Retinal pigment epithelial cell (primary cell): ENCODE results near the gene ZNF503.

Experiments
- DNase-seq: peaks from one replicate; pipeline ENCODE4 v3.0.0-alpha.2; 2010; ENCODE audit warnings: low read depth
- H3K4me3 ChIP-seq: 2 replicates; pipeline ENCODE4 v1.5.1; 2011; ENCODE audit warnings: mild to moderate bottlenecking, low read length, control low read depth, moderate library complexity
- CTCF ChIP-seq: conservative IDR thresholded peaks from 2 replicates; pipeline ENCODE4 v1.5.1; 2011; ENCODE audit warnings: low read depth, low read length, control low read depth, inconsistent platforms

The ZNF503 gene

DNA sequence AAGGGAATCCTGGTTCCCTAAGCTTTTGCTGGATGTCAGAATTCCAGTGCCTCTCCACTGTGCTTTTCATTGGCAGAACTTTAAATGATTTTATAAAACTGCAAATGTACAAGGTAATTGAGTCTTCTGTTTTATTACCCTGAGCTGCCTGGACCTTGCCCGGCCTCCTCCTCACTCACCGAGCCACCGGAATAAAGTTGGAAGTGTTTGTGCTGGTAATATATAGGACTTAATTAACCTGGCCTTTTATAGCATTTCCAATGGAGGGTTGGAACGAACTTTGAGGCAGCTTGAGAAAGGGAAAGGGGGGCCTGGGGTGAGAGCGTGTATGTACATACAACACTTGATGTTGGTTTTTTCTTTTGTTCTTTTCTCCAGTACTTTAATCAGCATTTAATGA is 43.4 kb downstream of the ZNF503 start:
- TF ChIP-seq CTCF = no peak
- no peak for DNase-seq
- no peak overlapping the region for H3K4me3 ChIP-seq

DNA sequence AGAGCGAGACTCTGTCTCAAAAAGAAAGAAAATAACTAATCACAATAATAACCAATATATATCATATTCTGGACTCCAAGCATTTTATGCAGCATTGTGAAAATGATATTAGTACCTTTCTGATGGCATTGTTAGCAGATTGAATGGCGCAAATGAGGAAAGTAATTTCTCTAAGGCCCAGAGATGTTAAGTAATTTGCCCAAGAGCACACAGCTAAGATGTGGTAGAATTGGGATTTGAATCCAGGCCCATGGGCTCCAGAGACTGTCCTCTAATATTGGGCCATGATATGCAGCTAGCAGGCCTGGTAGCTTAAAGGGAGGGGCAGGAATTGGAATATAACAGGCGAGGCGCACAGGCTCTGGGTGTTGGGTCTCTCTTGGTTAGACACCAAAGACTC is 44.1 kb downstream of the ZNF503 start:
- no peak for DNase-seq
- H3K4me3 ChIP-seq = no peak overlapping the region
- TF ChIP-seq CTCF = no peak

DNA sequence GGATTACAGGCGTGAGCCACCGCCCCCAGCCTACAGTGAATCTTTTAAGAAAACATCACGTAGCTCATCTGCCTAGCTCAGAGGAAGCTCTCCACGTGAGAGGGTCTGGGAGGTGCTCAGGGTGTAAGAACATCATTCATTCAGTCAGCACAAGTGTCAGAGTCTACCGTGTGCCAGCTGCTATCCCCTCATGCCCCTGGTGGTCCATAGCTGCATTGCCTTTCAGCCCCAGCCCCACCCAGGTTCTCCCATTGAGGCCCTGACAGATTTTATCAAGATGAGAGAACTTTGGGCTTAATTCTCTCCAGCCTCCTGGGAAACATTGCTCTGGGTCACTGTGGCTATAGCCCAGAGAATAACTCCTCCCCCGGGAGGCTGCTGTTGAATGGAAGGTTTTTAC is 45.1 kb downstream of the ZNF503 start:
- peak; percentile 17 for TF ChIP-seq CTCF
- H3K4me3 ChIP-seq = no peak overlapping the region

DNA sequence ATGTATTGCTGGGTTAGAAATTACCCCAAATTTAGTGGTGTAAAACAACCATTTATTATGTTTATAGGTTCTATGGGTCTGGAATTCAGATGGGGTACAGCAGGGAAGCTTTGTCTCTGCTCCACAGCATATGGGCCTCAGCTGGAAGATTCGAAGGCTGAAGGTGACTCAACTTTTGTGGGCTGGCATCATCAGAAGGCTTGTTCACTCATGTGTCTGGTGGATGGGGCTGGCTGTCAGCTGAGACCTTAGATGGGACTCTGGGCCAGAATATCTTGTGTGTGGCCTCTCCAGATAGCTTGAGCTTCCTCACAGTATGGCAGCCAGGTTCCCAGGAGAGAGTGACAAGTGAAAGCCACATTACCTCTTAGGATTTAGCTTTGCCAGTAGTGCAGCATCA is 45.9 kb downstream of the ZNF503 start:
- no peak for TF ChIP-seq CTCF
- no peak for DNase-seq
- no peak overlapping the region for H3K4me3 ChIP-seq

More for the DNA sequence above, 45.1 kb downstream of the ZNF503 start:
- DNase-seq = no peak

DNA sequence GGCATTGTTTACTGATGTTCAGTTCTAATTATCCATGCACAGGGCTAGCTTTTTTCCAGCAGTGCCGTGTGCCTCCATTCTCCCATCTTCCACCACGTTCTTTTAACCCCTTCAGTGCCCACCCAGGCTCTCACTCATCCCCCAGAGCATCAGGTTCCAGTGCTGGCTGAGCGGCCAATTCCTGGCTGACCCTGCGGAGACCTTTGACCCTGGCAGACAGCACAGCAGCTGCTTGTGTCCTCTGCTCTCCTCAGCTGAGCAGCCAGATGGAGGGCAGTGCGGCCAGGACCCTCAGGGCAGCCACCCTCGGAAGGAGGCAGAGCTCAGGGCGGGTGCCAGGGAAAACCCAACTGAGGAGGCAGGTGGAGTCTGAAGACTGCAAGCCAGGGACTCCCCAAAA is 48.4 kb downstream of the ZNF503 start:
- TF ChIP-seq CTCF = no peak
- no peak for DNase-seq
- no peak overlapping the region for H3K4me3 ChIP-seq

DNA sequence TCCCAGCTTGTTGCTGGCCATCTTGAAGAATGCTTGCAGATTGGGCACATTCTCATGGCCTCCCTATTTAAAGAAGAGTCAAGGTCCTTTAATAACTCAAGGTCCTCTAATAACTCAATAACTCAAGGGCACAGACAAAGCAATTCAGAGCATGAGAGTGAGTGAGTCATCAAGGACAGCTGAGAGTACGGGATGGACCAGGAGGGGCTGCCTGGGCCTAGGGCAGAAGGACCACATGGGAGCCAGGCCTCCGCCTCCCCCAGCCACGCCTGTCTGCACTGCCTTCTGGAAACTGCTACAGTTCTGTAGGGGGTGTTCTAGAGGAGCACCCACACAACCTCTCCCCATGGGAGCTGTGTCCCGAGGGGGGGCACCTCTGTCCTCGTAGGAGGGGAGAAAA is 48.9 kb downstream of the ZNF503 start:
- H3K4me3 ChIP-seq = no peak overlapping the region
- TF ChIP-seq CTCF = no peak
- no peak for DNase-seq

- H3K4me3 ChIP-seq = no peak overlapping the region
- DNase-seq = no peak
- TF ChIP-seq CTCF = no peak
These were observed 49.9 kb downstream of the ZNF503 start for GRCh38 chr10:75351637-75352036.
